ENCODE measurements around the gene ECI1. TPM values are rescaled to one million over a fixed set of nuclear protein-coding genes. Genes with fewer than 3 reads are reported as not detected.
A peak's percentile ranks its signal among the peaks of the same experiment; 100 is the strongest.

ECI1 gene
- total RNA-seq, 1 donor from 2014 or later: 50.9 TPM

- TF ChIP-seq, protein P1, sequence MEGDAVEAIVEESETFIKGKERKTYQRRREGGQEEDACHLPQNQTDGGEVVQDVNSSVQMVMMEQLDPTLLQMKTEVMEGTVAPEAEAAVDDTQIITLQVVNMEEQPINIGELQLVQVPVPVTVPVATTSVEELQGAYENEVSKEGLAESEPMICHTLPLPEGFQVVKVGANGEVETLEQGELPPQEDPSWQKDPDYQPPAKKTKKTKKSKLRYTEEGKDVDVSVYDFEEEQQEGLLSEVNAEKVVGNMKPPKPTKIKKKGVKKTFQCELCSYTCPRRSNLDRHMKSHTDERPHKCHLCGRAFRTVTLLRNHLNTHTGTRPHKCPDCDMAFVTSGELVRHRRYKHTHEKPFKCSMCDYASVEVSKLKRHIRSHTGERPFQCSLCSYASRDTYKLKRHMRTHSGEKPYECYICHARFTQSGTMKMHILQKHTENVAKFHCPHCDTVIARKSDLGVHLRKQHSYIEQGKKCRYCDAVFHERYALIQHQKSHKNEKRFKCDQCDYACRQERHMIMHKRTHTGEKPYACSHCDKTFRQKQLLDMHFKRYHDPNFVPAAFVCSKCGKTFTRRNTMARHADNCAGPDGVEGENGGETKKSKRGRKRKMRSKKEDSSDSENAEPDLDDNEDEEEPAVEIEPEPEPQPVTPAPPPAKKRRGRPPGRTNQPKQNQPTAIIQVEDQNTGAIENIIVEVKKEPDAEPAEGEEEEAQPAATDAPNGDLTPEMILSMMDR (IDR thresholded peaks at IDR 0.05; ENCODE audit: partially characterized antibody, unreplicated experiment): no peak
- H3K27ac Mint-ChIP-seq (ENCODE audit: unreplicated experiment): no peak overlapping the region
- H3K4me1 Mint-ChIP-seq (ENCODE audit: low read depth, unreplicated experiment): peaks cover 18% of the 10 kb centered on the region
These were observed 29.1 kb upstream of the ECI1 start for GRCh38 chr16:2280461-2280860.

DNA sequence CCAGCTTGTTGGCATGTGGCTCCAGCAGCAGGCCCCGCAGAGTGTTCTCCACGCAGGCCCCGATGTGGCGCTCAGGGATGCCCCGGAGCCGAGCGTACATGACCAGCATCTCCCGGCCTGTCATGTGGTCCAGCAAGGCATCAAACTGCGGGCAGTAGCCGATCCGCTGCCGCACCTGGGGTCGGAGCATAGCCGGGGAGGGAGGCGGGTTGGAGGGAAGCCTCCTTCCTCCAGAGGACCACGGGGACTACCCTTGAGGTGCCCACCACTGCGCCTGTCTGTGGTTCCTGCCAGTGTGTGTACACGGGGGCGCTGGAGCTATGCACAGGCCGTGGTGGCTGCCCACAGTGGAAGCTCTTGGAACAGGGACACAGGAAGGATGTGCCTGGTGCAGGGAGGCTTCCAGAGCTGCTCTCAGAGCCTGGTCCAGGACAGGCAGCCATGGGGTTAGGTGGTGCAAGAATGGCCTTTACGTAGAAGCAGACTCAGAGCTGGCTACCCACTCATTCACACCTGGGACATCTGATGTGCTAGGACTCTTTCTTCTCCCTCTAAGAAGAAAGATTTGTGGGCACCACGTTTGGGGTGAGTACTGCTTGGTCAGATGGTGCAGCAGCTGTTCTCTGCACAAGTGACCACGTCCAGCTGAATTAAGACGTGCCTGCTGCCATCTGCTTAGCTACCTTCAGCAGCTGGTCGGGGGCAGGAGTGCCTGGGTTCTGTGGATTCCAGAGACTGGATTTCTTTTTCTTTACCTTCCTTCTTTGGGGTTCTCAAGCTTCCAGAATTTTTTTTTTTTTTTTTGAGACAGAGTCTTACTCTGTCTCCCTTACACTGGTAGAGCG is 27.8 kb upstream of the ECI1 start:
- no peak for DNase-seq
- TF ChIP-seq, protein P1 (IDR thresholded peaks at IDR 0.05; ENCODE audit: partially characterized antibody, unreplicated experiment): no peak
- Mint-ChIP-seq H3K27ac (ENCODE audit: unreplicated experiment) (peak overlapping the region; percentile 78), H3K4me1 (ENCODE audit: low read depth, unreplicated experiment) (peaks cover 18% of the 10 kb centered on the region), H3K9me3 (ENCODE audit: unreplicated experiment) (peaks cover 12% of the 10 kb centered on the region), H3K4me3 (ENCODE audit: unreplicated experiment) (peak overlapping the region; percentile 30), H3K36me3 (ENCODE audit: unreplicated experiment) (peaks cover 5% of the 10 kb centered on the region), H3K27me3 (ENCODE audit: unreplicated experiment) (peaks cover 8% of the 10 kb centered on the region)

More at GRCh38 chr16:2280461-2280860, 29.1 kb upstream of the ECI1 start:
- peaks cover 5% of the 10 kb centered on the region for H3K36me3 Mint-ChIP-seq (ENCODE audit: unreplicated experiment)
- H3K9me3 Mint-ChIP-seq (ENCODE audit: unreplicated experiment): peaks cover 12% of the 10 kb centered on the region
- peak overlapping the region; percentile 30 for H3K4me3 Mint-ChIP-seq (ENCODE audit: unreplicated experiment)
- peaks cover 8% of the 10 kb centered on the region for H3K27me3 Mint-ChIP-seq (ENCODE audit: unreplicated experiment)
- no peak for DNase-seq

GRCh38 chr16:2278272-2278608 is 26.9 kb upstream of the ECI1 start:
- H3K4me1 Mint-ChIP-seq (ENCODE audit: low read depth, unreplicated experiment): peaks cover 12% of the 10 kb centered on the region
- H3K27me3 Mint-ChIP-seq (ENCODE audit: unreplicated experiment): peaks cover 2% of the 10 kb centered on the region
- peaks cover 10% of the 10 kb centered on the region for H3K9me3 Mint-ChIP-seq (ENCODE audit: unreplicated experiment)
- no peak overlapping the region for H3K4me3 Mint-ChIP-seq (ENCODE audit: unreplicated experiment)
- no peaks in the 10 kb centered on the region for H3K36me3 Mint-ChIP-seq (ENCODE audit: unreplicated experiment)
- TF ChIP-seq, protein P1 (IDR thresholded peaks at IDR 0.05; ENCODE audit: partially characterized antibody, unreplicated experiment): no peak
- DNase-seq: no peak
- H3K27ac Mint-ChIP-seq (ENCODE audit: unreplicated experiment): no peak overlapping the region

- peaks cover 2% of the 10 kb centered on the region for H3K27me3 Mint-ChIP-seq (ENCODE audit: unreplicated experiment)
- DNase-seq: no peak
- TF ChIP-seq, protein P1 (IDR thresholded peaks at IDR 0.05; ENCODE audit: partially characterized antibody, unreplicated experiment): no peak
- no peaks in the 10 kb centered on the region for H3K36me3 Mint-ChIP-seq (ENCODE audit: unreplicated experiment)
- no peak overlapping the region for H3K27ac Mint-ChIP-seq (ENCODE audit: unreplicated experiment)
- peaks cover 12% of the 10 kb centered on the region for H3K4me1 Mint-ChIP-seq (ENCODE audit: low read depth, unreplicated experiment)
- peaks cover 10% of the 10 kb centered on the region for H3K9me3 Mint-ChIP-seq (ENCODE audit: unreplicated experiment)
- no peak overlapping the region for H3K4me3 Mint-ChIP-seq (ENCODE audit: unreplicated experiment)
These were observed 26.3 kb upstream of the ECI1 start for GRCh38 chr16:2277466-2278271.
